ENCODE data around the gene CCDC85B.

Gene CCDC85B

DNA sequence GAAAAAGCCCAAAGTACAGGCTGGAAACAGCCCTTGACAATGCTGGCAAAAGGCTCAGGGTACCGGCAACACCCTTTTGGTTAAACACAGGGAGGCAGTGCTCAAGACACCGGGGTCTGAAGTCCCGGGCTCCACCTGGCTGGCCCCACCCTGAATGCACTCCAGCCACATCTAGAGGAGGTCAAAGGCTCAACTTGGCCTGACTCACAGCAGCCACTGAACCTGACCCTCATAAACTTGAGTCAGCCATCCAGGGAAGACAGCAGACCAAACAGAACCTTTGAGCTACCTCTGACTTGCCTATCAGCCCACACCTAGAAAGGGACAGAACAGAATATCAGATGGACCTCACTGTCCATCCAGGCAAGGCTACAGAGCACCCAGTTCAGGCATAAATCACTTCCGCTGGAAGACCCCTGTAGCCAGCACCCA, 36.3 kb upstream of the CCDC85B start:
- no peaks in the 10 kb centered on the region for H3K27me3 ChIP-seq (ENCODE audit: insufficient read depth, insufficient read length)
- DNase-seq (ENCODE audit: low read depth, low spot score), result no peak
- H3K36me3 ChIP-seq (ENCODE audit: insufficient read depth, insufficient read length, low read length), result peaks cover 66% of the 10 kb centered on the region
- peaks cover 8% of the 10 kb centered on the region for H3K4me1 ChIP-seq (ENCODE audit: insufficient read depth, insufficient read length)
- H3K9me3 ChIP-seq (ENCODE audit: insufficient read depth, low read length), result peaks cover 19% of the 10 kb centered on the region; the same call in 1 of the 2 replicates
- no peak overlapping the region for H3K4me3 ChIP-seq (ENCODE audit: insufficient read length, low read depth)
- TF ChIP-seq ZNF274 (IDR thresholded peaks at IDR 0.05; ENCODE audit: low read depth, low read length) (no peak), YY1 (IDR thresholded peaks at IDR 0.05; ENCODE audit: insufficient read depth, insufficient read length) (no peak), SUZ12 (IDR thresholded peaks at IDR 0.05; ENCODE audit: extremely low read depth, insufficient read depth, insufficient read length) (no peak)
- no peak overlapping the region for H3K9ac ChIP-seq (ENCODE audit: insufficient read length, low read depth)

DNA sequence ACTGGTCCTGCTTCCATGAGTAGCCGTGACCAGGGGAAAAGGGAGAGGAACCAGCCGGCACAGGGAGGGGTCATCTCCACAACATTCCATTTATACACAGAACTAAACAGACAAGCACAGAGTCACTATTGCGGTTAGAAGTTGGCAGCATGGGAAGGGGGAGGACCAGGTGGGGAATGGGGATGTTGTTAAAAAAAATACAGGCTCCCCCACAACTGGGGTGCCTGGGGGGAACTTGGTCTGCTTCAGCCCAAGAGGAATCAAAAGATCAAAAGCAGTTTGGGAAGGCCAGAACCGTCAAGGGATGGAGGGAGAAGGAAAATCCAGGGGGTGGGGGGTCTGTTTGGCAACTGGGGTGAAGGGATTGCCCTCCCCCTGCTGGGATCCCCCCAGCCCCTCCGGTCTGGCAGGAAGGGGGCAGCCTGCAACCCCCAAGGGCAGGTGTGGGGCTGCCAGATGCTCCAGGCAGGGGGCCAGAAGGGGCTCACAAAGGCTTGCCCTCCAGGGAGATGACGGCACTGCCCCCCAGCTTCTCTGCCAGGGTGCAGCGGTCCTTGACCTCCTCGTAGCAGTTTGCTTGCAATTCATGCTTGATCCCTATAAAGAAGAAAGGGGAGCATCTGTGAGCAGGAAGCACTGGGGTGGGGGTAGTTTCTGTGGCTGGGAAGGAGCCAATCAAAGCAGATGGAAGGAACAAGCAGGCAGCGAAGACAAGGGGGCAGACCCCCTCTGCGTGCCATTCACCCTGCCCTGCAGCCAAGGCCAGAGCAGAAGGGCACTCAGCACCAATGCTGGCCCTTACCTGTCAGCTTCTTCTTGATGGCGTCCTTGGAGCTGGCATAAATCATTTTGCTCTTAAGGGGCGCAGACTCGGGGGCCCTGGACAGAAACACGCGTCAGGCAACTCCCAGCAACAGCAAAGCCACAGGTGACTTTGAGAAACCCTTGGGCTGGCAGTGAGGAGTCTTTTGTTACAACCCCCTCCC, 35.3 kb upstream of the CCDC85B start:
- DNase-seq (ENCODE audit: low read depth, low spot score), result no peak
- peaks cover 66% of the 10 kb centered on the region for H3K36me3 ChIP-seq (ENCODE audit: insufficient read depth, insufficient read length, low read length)

DNA sequence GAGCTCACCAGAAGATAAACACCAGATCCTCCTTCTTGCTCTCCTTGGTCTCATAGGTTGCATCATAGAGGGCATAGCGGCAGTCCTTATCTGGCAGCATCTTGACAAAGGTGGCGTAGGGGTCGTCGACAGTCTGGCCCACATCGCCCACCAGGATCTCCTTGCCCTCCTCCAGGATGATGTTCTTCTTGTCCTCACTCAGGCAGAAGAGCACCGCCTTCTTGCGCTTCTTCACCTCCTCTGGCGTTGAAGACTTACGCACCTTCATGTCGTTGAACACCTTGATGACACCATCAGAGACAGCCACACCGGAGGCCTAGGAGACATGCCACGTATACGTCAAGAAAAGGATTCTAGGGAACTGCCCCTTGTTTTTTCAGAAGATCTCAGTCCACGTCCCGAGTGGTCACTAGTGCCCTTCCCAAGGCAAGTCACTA, 34.5 kb upstream of the CCDC85B start:
- H3K36me3 ChIP-seq (ENCODE audit: insufficient read depth, insufficient read length, low read length), result peaks cover 66% of the 10 kb centered on the region
- DNase-seq (ENCODE audit: low read depth, low spot score), result no peak
- H3K9me3 ChIP-seq (ENCODE audit: insufficient read depth, low read length), result peaks cover 15% of the 10 kb centered on the region; the same call in 1 of the 2 replicates
- H3K4me1 ChIP-seq (ENCODE audit: insufficient read depth, insufficient read length), result peaks cover 4% of the 10 kb centered on the region
- H3K4me3 ChIP-seq (ENCODE audit: insufficient read length, low read depth), result peak overlapping the region; percentile 96
- H3K27me3 ChIP-seq (ENCODE audit: insufficient read depth, insufficient read length), result no peaks in the 10 kb centered on the region
- H3K9ac ChIP-seq (ENCODE audit: insufficient read length, low read depth), result peak overlapping the region; percentile 98
- TF ChIP-seq ZNF274 (IDR thresholded peaks at IDR 0.05; ENCODE audit: low read depth, low read length), result no peak
- no peak for TF ChIP-seq SUZ12 (IDR thresholded peaks at IDR 0.05; ENCODE audit: extremely low read depth, insufficient read depth, insufficient read length)
- TF ChIP-seq YY1 (IDR thresholded peaks at IDR 0.05; ENCODE audit: insufficient read depth, insufficient read length), result no peak

More for the DNA sequence above, 35.3 kb upstream of the CCDC85B start:
- Histone ChIP-seq H3K9ac (ENCODE audit: insufficient read length, low read depth) (peak overlapping the region; percentile 38), H3K4me1 (ENCODE audit: insufficient read depth, insufficient read length) (peaks cover 4% of the 10 kb centered on the region), H3K27me3 (ENCODE audit: insufficient read depth, insufficient read length) (no peaks in the 10 kb centered on the region), H3K9me3 (ENCODE audit: insufficient read depth, low read length) (peaks cover 19% of the 10 kb centered on the region; the same call in 1 of the 2 replicates), H3K4me3 (ENCODE audit: insufficient read length, low read depth) (no peak overlapping the region)
- TF ChIP-seq YY1 (IDR thresholded peaks at IDR 0.05; ENCODE audit: insufficient read depth, insufficient read length) (no peak), SUZ12 (IDR thresholded peaks at IDR 0.05; ENCODE audit: extremely low read depth, insufficient read depth, insufficient read length) (no peak)

DNA sequence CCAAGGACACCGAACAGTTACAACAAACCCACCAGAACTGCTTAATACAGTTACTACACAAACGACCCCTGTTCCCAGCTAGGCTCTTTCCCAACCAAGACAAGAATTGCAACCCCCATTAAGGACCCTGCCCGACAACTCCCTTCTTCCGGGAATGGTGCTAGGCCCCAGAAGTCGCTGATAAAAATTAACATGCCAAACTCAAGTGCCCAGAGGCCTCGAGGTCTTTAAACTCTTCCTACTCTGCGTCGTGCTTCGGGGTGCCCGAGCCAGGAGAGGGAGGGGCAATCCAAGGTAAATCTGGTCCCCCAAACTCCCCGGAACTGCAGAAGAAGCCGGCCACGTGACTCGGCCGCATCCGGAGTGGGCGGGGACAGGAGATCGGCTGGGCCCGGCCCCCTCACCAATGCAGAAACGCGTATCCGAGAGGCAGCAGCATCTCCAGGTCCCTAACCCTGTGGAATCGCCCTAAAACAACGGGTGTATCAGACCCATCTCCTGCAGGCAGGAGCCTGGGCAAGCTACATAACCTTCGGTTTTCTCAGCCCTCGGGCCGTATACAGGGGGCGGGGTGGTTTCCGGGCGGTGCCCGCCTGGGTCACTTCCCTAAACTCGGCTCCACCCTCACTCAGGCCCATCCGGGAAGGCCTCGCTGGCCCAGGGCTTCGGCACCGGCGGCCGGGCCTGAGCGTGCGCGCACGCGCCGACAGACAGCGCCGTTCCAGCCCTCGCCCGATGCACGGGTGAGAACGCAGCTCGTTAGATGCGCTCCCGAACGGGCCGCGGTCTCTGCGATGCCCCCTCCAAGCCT, 33.6 kb upstream of the CCDC85B start:
- TF ChIP-seq SUZ12 (IDR thresholded peaks at IDR 0.05; ENCODE audit: extremely low read depth, insufficient read depth, insufficient read length) (no peak), ZNF274 (IDR thresholded peaks at IDR 0.05; ENCODE audit: low read depth, low read length) (no peak), YY1 (IDR thresholded peaks at IDR 0.05; ENCODE audit: insufficient read depth, insufficient read length) (no peak)
- Histone ChIP-seq H3K4me3 (ENCODE audit: insufficient read length, low read depth) (peak overlapping the region; percentile 96), H3K27me3 (ENCODE audit: insufficient read depth, insufficient read length) (no peaks in the 10 kb centered on the region), H3K36me3 (ENCODE audit: insufficient read depth, insufficient read length, low read length) (peaks cover 64% of the 10 kb centered on the region), H3K9me3 (ENCODE audit: insufficient read depth, low read length) (peaks cover 5% of the 10 kb centered on the region; the same call in 1 of the 2 replicates), H3K4me1 (ENCODE audit: insufficient read depth, insufficient read length) (peaks cover 7% of the 10 kb centered on the region), H3K9ac (ENCODE audit: insufficient read length, low read depth) (peak overlapping the region; percentile 98)
- no peak for DNase-seq (ENCODE audit: low read depth, low spot score)

DNA sequence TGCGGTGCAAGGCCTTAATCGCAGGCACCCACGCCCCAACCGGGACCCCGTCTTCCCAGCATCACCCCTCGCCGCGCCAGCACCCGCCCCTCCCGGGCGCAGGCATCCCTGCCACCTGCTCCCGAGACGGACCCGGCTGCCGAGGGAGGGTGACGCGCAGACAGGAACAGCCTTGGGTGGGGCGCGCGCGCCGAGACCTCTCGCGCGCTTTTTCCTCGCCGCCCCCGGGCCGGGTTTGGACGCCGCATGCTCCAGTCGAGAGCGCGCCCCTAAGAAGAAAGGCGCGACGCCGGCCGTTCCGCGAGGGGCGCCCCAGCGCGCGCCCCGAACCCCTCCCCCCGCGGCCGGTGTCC, 33.0 kb upstream of the CCDC85B start:
- H3K4me1 ChIP-seq (ENCODE audit: insufficient read depth, insufficient read length), result peaks cover 12% of the 10 kb centered on the region
- DNase-seq (ENCODE audit: low read depth, low spot score), result no peak
- H3K36me3 ChIP-seq (ENCODE audit: insufficient read depth, insufficient read length, low read length), result peaks cover 64% of the 10 kb centered on the region
- peak overlapping the region; percentile 96 for H3K4me3 ChIP-seq (ENCODE audit: insufficient read length, low read depth)
- peak overlapping the region; percentile 98 for H3K9ac ChIP-seq (ENCODE audit: insufficient read length, low read depth)
- no peaks in the 10 kb centered on the region; the same call in 1 of the 2 replicates for H3K9me3 ChIP-seq (ENCODE audit: insufficient read depth, low read length)
- no peaks in the 10 kb centered on the region for H3K27me3 ChIP-seq (ENCODE audit: insufficient read depth, insufficient read length)
- no peak for TF ChIP-seq ZNF274 (IDR thresholded peaks at IDR 0.05; ENCODE audit: low read depth, low read length)
- TF ChIP-seq YY1 (IDR thresholded peaks at IDR 0.05; ENCODE audit: insufficient read depth, insufficient read length), result no peak
- TF ChIP-seq SUZ12 (IDR thresholded peaks at IDR 0.05; ENCODE audit: extremely low read depth, insufficient read depth, insufficient read length), result no peak

DNA sequence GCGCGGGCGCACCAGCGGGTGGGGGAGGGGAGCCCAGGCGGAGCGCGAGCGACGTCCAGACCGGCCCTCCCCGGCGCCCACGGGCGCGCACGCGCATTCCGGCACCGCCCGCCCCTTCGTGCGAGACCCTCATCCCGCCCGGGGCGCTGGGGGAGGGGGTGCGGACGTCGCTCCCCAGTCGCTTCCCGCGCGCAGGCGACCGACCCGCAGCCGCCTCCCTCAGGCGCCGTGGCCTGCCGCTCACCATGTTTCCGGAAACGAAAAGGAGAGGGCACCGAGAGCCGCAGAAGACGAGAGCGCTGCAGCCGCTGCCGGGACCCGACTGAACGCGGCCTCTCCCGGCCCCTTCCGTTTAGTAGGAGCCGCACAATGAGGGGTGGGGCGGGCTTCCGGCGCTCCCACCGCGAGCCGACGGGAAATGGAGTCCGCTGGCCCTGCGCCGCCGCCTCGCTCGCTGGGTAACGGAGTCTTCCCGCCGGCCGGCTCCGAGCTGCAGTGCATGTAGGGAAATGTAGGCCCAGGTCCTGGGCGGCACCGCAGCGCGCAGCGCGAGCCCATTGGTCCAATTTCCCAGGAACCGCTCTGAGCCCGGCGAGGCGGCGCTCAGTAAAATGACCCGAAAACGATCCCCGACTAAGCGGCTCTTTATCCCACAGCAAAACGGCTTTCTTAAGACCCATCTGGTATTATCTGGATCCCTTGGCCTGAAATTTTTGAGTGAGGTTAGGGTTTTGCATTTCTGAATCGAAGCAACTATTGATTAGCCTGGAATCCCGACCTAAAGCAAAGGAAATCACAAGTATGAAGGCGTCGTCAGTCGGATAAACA, 32.4 kb upstream of the CCDC85B start, which contains the start of gene CFL1:
CFL1 (minus strand) TSS at position 328 of the 828 bp plus-strand sequence; CDS start at position 247, 81 bp downstream.
- Histone ChIP-seq H3K27me3 (ENCODE audit: insufficient read depth, insufficient read length) (no peaks in the 10 kb centered on the region), H3K4me3 (ENCODE audit: insufficient read length, low read depth) (peak within 1 kb of the TSS; percentile 96), H3K9ac (ENCODE audit: insufficient read length, low read depth) (peak within 1 kb of the TSS; percentile 98), H3K36me3 (ENCODE audit: insufficient read depth, insufficient read length, low read length) (peaks cover 64% of the 10 kb centered on the region), H3K4me1 (ENCODE audit: insufficient read depth, insufficient read length) (peaks cover 15% of the 10 kb centered on the region), H3K9me3 (ENCODE audit: insufficient read depth, low read length) (no peaks in the 10 kb centered on the region)
- TF ChIP-seq YY1 (IDR thresholded peaks at IDR 0.05; ENCODE audit: insufficient read depth, insufficient read length), result no peak
- TF ChIP-seq SUZ12 (IDR thresholded peaks at IDR 0.05; ENCODE audit: extremely low read depth, insufficient read depth, insufficient read length), result no peak
- no peak for TF ChIP-seq ZNF274 (IDR thresholded peaks at IDR 0.05; ENCODE audit: low read depth, low read length)
- DNase-seq (ENCODE audit: low read depth, low spot score), result peak; percentile 98
